Liver (tissue), 9 donors: ENCODE results near the gene ARMC9. TPM values are rescaled to one million over a fixed set of nuclear protein-coding genes. Genes with fewer than 3 reads are reported as not detected.

ENCODE experiments used
- DNase-seq: peaks from one replicate; pipeline ENCODE4 v3.0.0-alpha.2; 2017; ENCODE audit warnings: low spot score
- H3K27ac ChIP-seq, 2 donors: one replicate each; pipeline ENCODE4 v1.7.0; 2013; ENCODE audit warnings: inconsistent platforms in 2 of 2, low read length in 2 of 2, control low read depth in 1 of 2, low read depth in 1 of 2, mild to moderate bottlenecking in 1 of 2
- H3K27me3 ChIP-seq, 4 donors: one replicate each; pipeline versions ENCODE4 v1.6.1 to v1.7.0; 2013; ENCODE audit warnings: low read length in 3 of 4, inconsistent platforms in 1 of 4, mild to moderate bottlenecking in 1 of 4, moderate library complexity in 1 of 4; ENCODE audit not compliant: control insufficient read depth in 4 of 4, insufficient read depth in 4 of 4
- H3K36me3 ChIP-seq, 4 donors: one replicate each; pipeline versions ENCODE4 v1.6.1 to v1.7.0; 2013; ENCODE audit warnings: low read length in 3 of 4, mild to moderate bottlenecking in 3 of 4, low read depth in 1 of 4, moderate library complexity in 1 of 4; ENCODE audit not compliant: control insufficient read depth in 4 of 4, insufficient read depth in 3 of 4
- H3K4me1 ChIP-seq, 4 donors: one replicate each; pipeline versions ENCODE4 v1.6.1 to v1.7.0; 2013; ENCODE audit warnings: low read length in 3 of 4, mild to moderate bottlenecking in 3 of 4, moderate library complexity in 1 of 4; ENCODE audit not compliant: control insufficient read depth in 4 of 4, insufficient read depth in 4 of 4
- H3K4me3 ChIP-seq, 3 donors: one replicate each; pipeline versions ENCODE4 v1.6.1 to v1.7.0; 2013; ENCODE audit warnings: low read length in 3 of 3, control low read depth in 1 of 3, low read depth in 1 of 3, mild to moderate bottlenecking in 1 of 3
- H3K9ac ChIP-seq, 2 donors: one replicate each; pipeline ENCODE4 v1.7.0; 2013; ENCODE audit warnings: low read length in 2 of 2, mild to moderate bottlenecking in 2 of 2, moderate library complexity in 2 of 2, control low read depth in 1 of 2, low read depth in 1 of 2
- H3K9me3 ChIP-seq, 4 donors: one replicate each; pipeline versions ENCODE4 v1.6.1 to v1.7.0; 2013; ENCODE audit warnings: low read length in 3 of 4; ENCODE audit not compliant: control insufficient read depth in 4 of 4
- EGR1 ChIP-seq, 2 donors: IDR thresholded peaks; 2 replicates each; pipeline ENCODE4 v1.6.1; 2016 to 2018; ENCODE audit warnings: antibody characterized with exemption in 2 of 2, low read depth in 2 of 2
- FOXA1 ChIP-seq: IDR thresholded peaks from 2 replicates; pipeline ENCODE4 v1.6.1; 2016; ENCODE audit warnings: antibody characterized with exemption
- FOXA2 ChIP-seq: IDR thresholded peaks from 2 replicates; pipeline ENCODE4 v1.6.1; 2016; ENCODE audit warnings: antibody characterized with exemption
- GABPA ChIP-seq, 2 donors: IDR thresholded peaks in 1 of 2; conservative IDR thresholded peaks in 1 of 2; 2 replicates each; pipeline ENCODE4 v1.6.1; 2016; ENCODE audit warnings: antibody characterized with exemption in 2 of 2, mild to moderate bottlenecking in 1 of 2, moderate library complexity in 1 of 2
- HNF4A ChIP-seq, 2 donors: conservative IDR thresholded peaks; 2 replicates each; pipeline ENCODE4 v1.6.1; 2016; ENCODE audit warnings: antibody characterized with exemption in 2 of 2, mild to moderate bottlenecking in 2 of 2
- HNF4G ChIP-seq: IDR thresholded peaks from 2 replicates; pipeline ENCODE4 v1.6.1; 2016; ENCODE audit warnings: antibody characterized with exemption
- JUND ChIP-seq, 2 donors: IDR thresholded peaks; 2 replicates each; pipeline ENCODE4 v1.6.1; 2016; ENCODE audit warnings: antibody characterized with exemption in 2 of 2
- NR2F2 ChIP-seq: IDR thresholded peaks from 2 replicates; pipeline ENCODE4 v1.6.1; 2016; ENCODE audit warnings: antibody characterized with exemption
- RAD21 ChIP-seq, 2 donors: IDR thresholded peaks; 2 replicates each; pipeline ENCODE4 v1.6.1; 2016; ENCODE audit warnings: antibody characterized with exemption in 2 of 2, mild to moderate bottlenecking in 2 of 2
- RXRA ChIP-seq, 2 donors: IDR thresholded peaks; 2 replicates each; pipeline ENCODE4 v1.6.1; 2017 to 2018; ENCODE audit warnings: antibody characterized with exemption in 2 of 2, mild to moderate bottlenecking in 1 of 2
- SP1 ChIP-seq: IDR thresholded peaks from 2 replicates; pipeline ENCODE4 v1.6.1; 2018; ENCODE audit warnings: antibody characterized with exemption, mild to moderate bottlenecking
- TAF1 ChIP-seq: conservative IDR thresholded peaks from 2 replicates; pipeline ENCODE4 v1.6.1; 2016; ENCODE audit warnings: antibody characterized with exemption, mild to moderate bottlenecking
- YY1 ChIP-seq: IDR thresholded peaks from 2 replicates; pipeline ENCODE4 v1.6.1; 2016; ENCODE audit warnings: antibody characterized with exemption, mild to moderate bottlenecking
- WGBS: extraction: QIAGEN DNeasy Blood & Tissue Kit; methylation state at CpG from one replicate; pipeline ENCODE4 v1.1.7; 2013; 5-methylcytosine and 5-hydroxymethylcytosine counted together
- polyA plus RNA-seq, 2 donors: library from polyadenylated mRNA; stranded (reverse) in 1 of 2; unstranded in 1 of 2; fragments of 200-250 nt in 1 of 2; fragments of >200 nt in 1 of 2; fragmentation: Nextera tagmentation in 1 of 2; extraction: Ambion mirVana in 1 of 2; gene quantifications; one replicate each; pipeline versions ENCODE4 v1.2.1 to v1.2.3, GENCODE V29; 2013 to 2015
- total RNA-seq, 2 donors: library from RNA; depleted of rRNA; stranded (reverse); fragments of >200 nt; gene quantifications; one replicate each; pipeline ENCODE4 v1.2.3, GENCODE V29; 2014
- TF ChIP-seq, protein P1 (sequence below): IDR thresholded peaks from 2 replicates; pipeline ENCODE4 v1.6.1; 2016; ENCODE audit warnings: antibody characterized with exemption
- TF ChIP-seq, protein P2 (sequence below): IDR thresholded peaks from 2 replicates; pipeline ENCODE4 v1.6.1; 2016; ENCODE audit warnings: antibody characterized with exemption, mild to moderate bottlenecking
- TF ChIP-seq, protein P3 (sequence below): IDR thresholded peaks from 2 replicates; pipeline ENCODE4 v1.6.1; 2016; ENCODE audit warnings: antibody characterized with exemption
- TF ChIP-seq, protein P4 (sequence below): IDR thresholded peaks from 2 replicates; pipeline ENCODE4 v1.6.1; 2016; ENCODE audit warnings: antibody characterized with exemption
- TF ChIP-seq, protein P5 (sequence below): fragments of 150-350 bp; IDR thresholded peaks from 2 replicates; pipeline ENCODE4 v1.5.1; 2017; ENCODE audit warnings: improper control_type of control experiment, low read depth, low read length; ENCODE audit not compliant: missing input control
- donor health status: healthy.
- donor health status: healthy.
- donor health status: healthy.
- donor health status: healthy.
- donor health status: healthy.

ARMC9 gene
- total and polyA plus RNA-seq, 4 donors, result 1.1 to 2.3 (median 1.8) TPM

DNA sequence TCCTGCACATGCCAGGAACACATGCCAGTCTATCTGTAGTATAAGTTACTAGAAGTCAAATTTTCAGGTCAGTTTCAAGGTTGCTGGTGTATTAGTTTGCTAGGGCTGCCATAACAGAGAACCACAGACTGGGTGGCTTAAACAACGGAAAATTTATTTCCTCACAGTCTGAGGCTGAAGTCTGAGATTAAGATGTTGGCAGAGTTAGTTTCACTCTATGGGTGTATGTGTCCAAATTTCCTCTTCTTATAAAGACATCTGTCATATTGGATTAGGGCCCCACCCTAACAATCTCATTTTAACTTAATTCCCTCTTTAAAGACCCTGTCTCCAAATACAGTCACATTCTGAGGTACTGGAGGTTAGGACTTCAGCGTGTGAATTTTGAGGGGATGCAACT, 223.6 kb downstream of the ARMC9 start:
- 92% methylated on average over 2 of the region's 2 CpGs for WGBS
- Histone ChIP-seq H3K4me1 (no peaks in the 10 kb centered on the region), H3K36me3 (no peaks in the 10 kb centered on the region), H3K9me3 (no peaks in the 10 kb centered on the region), H3K9ac (no peak overlapping the region), H3K4me3 (no peak overlapping the region), H3K27me3 (no peaks in the 10 kb centered on the region), H3K27ac (no peak overlapping the region)
- TF ChIP-seq TAF1 (no peak), HNF4A (conservative IDR thresholded peaks at IDR 0.05) (no peak), EGR1 (IDR thresholded peaks at IDR 0.05; ENCODE audit: low read depth in 2 of 2) (no peak), FOXA2 (no peak), JUND (IDR thresholded peaks at IDR 0.05) (no peak), HNF4G (no peak), NR2F2 (no peak)
- TF ChIP-seq, protein P1, sequence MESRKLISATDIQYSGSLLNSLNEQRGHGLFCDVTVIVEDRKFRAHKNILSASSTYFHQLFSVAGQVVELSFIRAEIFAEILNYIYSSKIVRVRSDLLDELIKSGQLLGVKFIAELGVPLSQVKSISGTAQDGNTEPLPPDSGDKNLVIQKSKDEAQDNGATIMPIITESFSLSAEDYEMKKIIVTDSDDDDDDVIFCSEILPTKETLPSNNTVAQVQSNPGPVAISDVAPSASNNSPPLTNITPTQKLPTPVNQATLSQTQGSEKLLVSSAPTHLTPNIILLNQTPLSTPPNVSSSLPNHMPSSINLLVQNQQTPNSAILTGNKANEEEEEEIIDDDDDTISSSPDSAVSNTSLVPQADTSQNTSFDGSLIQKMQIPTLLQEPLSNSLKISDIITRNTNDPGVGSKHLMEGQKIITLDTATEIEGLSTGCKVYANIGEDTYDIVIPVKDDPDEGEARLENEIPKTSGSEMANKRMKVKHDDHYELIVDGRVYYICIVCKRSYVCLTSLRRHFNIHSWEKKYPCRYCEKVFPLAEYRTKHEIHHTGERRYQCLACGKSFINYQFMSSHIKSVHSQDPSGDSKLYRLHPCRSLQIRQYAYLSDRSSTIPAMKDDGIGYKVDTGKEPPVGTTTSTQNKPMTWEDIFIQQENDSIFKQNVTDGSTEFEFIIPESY, result no peak
- TF ChIP-seq, protein P2, sequence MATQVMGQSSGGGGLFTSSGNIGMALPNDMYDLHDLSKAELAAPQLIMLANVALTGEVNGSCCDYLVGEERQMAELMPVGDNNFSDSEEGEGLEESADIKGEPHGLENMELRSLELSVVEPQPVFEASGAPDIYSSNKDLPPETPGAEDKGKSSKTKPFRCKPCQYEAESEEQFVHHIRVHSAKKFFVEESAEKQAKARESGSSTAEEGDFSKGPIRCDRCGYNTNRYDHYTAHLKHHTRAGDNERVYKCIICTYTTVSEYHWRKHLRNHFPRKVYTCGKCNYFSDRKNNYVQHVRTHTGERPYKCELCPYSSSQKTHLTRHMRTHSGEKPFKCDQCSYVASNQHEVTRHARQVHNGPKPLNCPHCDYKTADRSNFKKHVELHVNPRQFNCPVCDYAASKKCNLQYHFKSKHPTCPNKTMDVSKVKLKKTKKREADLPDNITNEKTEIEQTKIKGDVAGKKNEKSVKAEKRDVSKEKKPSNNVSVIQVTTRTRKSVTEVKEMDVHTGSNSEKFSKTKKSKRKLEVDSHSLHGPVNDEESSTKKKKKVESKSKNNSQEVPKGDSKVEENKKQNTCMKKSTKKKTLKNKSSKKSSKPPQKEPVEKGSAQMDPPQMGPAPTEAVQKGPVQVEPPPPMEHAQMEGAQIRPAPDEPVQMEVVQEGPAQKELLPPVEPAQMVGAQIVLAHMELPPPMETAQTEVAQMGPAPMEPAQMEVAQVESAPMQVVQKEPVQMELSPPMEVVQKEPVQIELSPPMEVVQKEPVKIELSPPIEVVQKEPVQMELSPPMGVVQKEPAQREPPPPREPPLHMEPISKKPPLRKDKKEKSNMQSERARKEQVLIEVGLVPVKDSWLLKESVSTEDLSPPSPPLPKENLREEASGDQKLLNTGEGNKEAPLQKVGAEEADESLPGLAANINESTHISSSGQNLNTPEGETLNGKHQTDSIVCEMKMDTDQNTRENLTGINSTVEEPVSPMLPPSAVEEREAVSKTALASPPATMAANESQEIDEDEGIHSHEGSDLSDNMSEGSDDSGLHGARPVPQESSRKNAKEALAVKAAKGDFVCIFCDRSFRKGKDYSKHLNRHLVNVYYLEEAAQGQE, result no peak
- TF ChIP-seq, protein P3, sequence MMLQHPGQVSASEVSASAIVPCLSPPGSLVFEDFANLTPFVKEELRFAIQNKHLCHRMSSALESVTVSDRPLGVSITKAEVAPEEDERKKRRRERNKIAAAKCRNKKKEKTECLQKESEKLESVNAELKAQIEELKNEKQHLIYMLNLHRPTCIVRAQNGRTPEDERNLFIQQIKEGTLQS, result no peak
- no peak for DNase-seq

DNA sequence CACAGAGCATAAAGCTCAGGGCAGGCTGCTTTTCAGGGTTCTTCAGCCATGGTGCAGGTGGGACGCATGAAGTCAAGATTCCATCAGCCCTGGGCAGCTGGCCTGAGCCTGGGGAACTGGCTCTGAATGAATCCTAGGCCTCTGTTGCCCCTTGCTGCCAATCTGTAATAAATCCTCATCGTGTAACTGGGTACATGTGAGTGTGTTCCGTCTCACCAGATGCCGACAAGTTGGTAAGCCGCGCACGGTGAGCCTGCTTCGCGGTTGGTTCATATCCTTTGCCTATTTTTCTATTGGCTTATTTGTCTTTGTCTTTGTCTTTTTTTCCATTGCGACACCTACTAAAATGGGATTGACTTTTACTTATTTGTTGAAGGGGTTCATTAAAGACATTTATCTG, 224.7 kb downstream of the ARMC9 start:
- Histone ChIP-seq H3K4me3 (no peak overlapping the region), H3K4me1 (no peaks in the 10 kb centered on the region), H3K27me3 (no peaks in the 10 kb centered on the region), H3K9ac (no peak overlapping the region), H3K36me3 (no peaks in the 10 kb centered on the region), H3K9me3 (no peaks in the 10 kb centered on the region), H3K27ac (no peak overlapping the region)
- 95% methylated on average over 10 of the region's 10 CpGs for WGBS
- DNase-seq, result no peak
- TF ChIP-seq NR2F2 (no peak), EGR1 (IDR thresholded peaks at IDR 0.05; ENCODE audit: low read depth in 2 of 2) (no peak), GABPA (IDR thresholded peaks at IDR 0.05 in 1 of 2, conservative IDR thresholded peaks at IDR 0.05 in 1 of 2) (no peak), SP1 (no peak), JUND (IDR thresholded peaks at IDR 0.05) (no peak), FOXA2 (no peak), HNF4G (no peak), YY1 (no peak), TAF1 (no peak), RAD21 (IDR thresholded peaks at IDR 0.05) (no peak), FOXA1 (no peak), RXRA (IDR thresholded peaks at IDR 0.05) (no peak), HNF4A (conservative IDR thresholded peaks at IDR 0.05) (no peak)
- TF ChIP-seq, protein P4, sequence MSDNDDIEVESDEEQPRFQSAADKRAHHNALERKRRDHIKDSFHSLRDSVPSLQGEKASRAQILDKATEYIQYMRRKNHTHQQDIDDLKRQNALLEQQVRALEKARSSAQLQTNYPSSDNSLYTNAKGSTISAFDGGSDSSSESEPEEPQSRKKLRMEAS, result no peak
- TF ChIP-seq, protein P1, result no peak
- TF ChIP-seq, protein P5, sequence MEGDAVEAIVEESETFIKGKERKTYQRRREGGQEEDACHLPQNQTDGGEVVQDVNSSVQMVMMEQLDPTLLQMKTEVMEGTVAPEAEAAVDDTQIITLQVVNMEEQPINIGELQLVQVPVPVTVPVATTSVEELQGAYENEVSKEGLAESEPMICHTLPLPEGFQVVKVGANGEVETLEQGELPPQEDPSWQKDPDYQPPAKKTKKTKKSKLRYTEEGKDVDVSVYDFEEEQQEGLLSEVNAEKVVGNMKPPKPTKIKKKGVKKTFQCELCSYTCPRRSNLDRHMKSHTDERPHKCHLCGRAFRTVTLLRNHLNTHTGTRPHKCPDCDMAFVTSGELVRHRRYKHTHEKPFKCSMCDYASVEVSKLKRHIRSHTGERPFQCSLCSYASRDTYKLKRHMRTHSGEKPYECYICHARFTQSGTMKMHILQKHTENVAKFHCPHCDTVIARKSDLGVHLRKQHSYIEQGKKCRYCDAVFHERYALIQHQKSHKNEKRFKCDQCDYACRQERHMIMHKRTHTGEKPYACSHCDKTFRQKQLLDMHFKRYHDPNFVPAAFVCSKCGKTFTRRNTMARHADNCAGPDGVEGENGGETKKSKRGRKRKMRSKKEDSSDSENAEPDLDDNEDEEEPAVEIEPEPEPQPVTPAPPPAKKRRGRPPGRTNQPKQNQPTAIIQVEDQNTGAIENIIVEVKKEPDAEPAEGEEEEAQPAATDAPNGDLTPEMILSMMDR, result no peak
- TF ChIP-seq, protein P2, result no peak
- TF ChIP-seq, protein P3, result no peak
